HG03432 (cell line): ENCODE results near the gene TNFAIP6.
"Not testable (repeated sequence)": the region's sequence is repeated elsewhere in the genome, so short reads cannot be mapped to it uniquely, and the experiment has no call there.

Source experiments
- ATAC-seq: cut with Tn5 transposase; IDR thresholded peaks from one replicate; pipeline ENCODE4 v1.9.1; 2021; ENCODE audit warnings: mild to moderate bottlenecking, moderate library complexity; ENCODE audit not compliant: unreplicated experiment

TNFAIP6 gene, protein sequence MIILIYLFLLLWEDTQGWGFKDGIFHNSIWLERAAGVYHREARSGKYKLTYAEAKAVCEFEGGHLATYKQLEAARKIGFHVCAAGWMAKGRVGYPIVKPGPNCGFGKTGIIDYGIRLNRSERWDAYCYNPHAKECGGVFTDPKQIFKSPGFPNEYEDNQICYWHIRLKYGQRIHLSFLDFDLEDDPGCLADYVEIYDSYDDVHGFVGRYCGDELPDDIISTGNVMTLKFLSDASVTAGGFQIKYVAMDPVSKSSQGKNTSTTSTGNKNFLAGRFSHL

DNA sequence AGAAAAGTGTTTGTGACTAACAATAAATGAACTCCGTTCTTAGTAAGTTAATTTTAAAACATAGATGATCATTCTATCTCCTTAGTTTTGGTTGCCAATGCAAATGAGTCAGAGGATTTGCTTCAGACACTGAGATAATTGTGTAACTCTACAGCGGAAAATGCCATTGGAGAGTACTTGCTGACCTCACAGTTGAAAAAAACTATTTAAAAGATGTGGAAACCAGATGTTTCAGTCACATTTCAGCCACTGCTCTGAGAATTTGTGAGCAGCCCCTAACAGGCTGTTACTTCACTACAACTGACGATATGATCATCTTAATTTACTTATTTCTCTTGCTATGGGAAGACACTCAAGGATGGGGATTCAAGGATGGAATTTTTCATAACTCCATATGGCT lies at the start of gene TNFAIP6:
TNFAIP6 (plus strand) TSS at position 234 of the 400 bp plus-strand sequence; CDS start at position 309, 75 bp downstream.
- no peak for ATAC-seq

DNA sequence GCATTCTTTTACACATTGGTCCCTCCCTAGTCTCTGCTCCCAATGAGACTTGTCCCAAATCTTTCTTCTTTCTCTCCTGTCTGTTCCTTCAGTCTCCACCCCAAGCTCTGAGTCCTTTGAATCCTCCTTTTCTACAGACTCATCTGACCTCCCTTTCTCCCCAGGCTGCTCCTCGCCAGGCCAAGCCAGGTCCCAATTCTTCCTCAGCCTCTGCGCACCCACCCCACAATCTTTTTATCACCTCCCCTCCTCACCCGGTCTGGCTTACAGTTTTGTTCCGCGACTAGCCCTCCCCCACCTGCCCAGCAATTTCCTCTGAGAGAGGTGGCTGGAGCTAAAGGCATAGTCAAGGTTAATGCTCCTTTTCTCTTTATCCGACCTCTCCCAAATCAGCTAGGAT lies 47.1 kb upstream of the TNFAIP6 start:
- not testable (repeated sequence) for ATAC-seq

DNA sequence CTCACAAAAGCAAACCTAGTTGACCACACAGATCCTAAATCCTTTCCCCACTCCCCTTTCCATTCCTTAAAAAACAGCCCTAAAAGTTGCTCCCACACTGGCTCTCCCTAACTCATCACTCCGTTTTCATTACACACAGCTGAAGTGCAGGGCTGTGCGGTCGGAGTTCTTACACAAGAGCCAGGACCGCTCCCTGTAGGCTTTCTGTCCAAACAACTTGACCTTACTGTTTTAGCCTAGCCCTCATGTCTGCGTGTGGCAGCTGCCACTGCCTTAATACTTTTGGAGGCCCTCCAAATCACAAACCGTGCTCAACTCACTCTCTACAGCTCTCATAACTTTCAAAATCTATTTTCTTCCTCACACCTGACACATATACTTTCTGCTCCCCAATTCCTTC lies 45.0 kb upstream of the TNFAIP6 start:
- not testable (repeated sequence) for ATAC-seq

DNA sequence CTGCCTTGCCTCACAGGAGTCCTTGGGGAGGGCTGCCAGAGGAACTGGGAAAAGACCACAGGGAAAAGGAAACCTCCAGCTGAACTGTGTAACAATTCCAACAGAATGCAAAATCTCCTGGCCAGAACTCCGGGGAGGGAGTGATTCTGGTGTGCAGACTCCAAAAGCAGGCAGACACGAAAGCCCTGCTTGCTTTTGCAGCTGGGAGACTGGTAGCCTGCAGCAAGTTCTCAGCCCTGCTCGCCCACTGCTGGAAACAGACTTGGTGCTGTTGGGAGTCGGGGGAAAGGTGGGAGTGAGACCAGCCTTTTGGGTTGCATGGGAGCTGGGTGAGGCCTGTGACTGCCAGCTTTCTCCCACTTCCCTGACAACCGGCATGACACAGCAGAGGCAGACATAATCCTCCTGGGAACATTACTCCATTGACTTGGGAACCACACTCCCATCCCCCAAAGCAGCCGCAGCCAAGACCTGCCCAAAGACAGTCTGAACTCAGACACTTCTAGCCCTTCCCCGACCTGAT lies 42.0 kb upstream of the TNFAIP6 start:
- no peak for ATAC-seq

DNA sequence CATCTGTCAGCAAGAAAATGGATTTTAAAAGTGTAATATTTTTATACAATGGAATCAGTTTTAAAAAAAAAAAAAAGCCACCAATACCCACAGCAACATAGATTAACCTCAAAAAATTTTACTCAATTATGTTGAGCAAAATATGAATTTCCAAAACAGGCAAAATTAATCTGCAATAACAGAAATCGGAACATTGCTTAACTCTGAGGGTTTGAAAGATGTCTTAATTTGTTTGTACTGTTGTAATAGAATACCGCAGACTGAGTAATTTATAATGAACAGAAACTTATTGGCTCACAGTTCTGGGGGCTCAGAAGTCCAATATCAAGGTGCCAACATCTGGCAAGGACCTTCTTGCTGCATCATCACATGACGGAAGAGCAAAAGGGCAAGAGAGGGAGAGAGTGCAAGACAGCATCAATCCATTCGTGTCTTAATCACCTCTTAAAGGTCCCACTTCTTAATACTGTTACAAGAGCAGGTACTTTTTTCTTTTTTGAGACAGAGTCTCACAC lies 31.8 kb upstream of the TNFAIP6 start:
- no peak for ATAC-seq

DNA sequence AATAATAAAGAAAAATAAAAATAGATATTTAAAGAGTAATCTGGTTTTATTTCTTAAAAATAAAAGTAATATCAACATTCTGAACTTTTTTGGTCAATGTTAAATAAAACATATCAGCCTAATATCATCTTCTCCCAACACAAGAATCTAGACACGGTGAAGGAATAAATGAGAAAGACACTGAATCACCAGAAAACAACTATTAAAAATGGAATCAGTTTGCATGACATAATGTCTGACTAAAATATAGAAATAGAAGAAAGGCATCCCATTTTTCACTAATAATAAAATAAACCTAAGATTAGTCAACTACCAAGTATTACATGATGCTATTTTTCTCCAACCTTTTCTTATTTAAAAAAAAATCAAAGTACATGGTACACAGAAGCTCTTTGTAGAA lies 30.8 kb upstream of the TNFAIP6 start:
- ATAC-seq: no peak

DNA sequence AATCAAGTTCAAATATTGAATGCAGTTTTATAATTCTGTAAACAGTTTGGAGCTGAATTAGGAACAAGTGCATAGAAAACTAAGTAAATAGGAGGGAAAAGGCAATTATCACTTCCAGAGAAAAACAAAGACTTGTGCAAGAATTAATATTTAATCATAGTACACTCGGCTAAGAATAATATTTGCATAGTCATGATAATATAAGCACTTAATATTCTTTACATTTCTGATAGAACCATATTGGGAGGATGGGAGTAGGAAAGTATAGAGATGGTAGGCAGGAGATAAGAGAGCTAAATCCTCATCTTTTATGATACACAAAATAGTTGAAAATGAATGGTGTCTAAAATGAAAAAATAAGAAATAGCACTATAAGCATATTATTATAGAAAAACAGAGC lies 27.4 kb upstream of the TNFAIP6 start:
- no peak for ATAC-seq

DNA sequence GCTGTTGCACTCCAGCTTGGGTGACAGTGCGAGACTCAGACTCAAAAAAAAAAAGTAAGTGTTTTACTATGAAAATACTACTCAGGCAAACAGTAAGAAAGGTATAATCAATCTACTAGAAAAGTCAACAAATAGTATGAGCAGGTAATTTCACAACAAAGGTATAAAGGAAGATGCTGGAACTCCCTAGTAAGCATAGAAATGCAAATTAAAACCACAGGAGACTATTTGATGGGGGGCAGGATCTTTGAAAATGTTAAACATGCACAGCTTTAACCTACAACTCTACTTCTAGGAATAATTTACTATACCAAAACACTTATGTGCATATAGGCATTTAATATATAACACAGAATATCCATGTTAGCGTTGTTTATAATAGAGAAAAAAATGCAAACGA lies 24.3 kb upstream of the TNFAIP6 start:
- no peak for ATAC-seq

DNA sequence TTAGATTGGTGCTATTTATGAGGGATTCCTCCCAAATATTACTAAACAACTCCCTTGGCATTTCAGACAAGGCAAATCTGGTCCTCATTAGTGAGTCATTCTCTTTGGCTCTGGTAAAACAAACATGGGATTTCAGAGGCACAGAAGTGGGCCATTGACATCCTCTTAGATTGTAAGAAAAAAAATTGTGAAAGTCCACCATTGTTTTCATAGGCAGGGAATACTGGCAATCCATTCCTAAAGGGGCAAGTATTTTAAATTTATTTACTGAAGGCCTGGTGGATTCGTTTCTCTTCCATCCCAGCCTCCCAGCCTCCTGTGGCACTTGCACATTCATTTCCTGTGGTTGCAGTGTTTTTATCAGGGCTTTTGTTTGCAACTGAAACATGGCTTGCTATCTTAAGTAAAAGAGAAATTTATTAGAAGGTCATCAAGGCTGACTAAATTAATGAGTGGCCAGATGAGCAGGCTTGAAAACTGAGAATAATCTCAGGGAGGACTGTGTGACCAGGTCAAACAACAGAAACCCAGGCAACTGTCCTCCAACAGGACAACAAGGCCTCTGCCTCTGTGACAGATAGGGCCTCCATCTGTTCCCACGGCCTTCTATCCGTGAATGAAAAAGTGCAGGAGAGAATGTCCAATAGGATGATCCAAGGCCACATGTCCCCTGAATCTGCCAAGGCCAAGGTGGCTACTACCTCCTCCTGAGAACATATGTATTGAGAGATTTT lies 23.1 kb upstream of the TNFAIP6 start:
- no peak for ATAC-seq

DNA sequence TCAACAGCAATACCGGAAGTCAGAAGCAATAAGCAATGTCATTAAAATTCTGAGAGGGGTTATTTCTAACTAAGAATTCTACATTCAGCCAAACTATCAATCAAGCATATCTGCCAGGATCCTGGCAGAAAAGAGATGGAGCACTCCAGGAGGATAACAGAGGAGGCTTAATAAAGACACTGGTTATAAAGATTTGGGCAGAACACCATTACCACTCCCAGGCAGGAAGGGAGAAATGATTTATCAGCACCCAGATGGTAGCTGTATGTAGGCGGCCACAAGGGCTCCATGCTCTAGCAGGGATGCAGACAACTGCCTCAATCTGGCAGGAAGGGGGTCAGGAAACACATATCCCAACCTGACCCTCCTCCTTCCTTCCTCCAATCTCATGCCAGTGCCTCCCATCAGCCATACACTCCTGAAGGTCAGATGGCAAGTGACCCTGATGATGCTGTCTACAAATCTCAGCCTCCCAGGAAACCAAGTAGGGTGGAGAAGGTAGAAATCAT lies 20.5 kb upstream of the TNFAIP6 start:
- no peak for ATAC-seq

DNA sequence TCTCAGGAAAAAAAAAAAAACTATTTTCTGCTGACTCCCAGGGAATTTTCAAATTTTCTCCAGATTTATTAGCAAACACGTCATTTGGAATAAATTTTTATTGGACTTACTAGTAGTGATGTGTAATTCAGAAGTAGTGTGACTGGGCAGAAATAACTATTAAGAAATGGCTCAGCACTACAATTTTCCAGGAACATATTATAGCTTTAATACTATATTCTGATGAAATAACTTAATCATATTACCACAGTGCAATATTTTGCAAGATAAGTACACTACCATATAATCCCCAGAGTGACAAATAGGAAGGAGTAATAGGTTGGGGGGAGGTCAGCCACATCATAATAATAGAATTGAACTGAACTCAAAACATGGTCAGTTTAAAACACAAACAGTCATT lies 19.7 kb upstream of the TNFAIP6 start:
- ATAC-seq: no peak

DNA sequence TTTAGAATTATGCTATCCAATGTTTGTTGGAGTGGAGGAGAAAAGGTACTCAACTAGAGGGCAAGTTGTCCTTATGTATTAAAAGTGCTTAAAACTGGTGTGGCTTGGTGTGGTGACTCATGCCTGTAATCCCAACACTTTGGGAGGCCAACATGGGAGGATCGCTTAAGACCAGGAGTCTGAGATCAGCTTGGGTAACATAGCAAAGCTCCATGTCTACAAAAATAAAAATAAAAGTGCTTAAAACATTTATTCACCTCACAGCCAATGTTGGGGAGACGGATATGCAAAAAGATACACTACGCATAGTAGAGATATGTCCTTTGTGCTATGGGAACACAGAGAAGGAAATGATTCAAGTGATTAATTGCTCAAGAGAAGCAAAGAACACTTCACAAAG lies 19.3 kb upstream of the TNFAIP6 start:
- no peak for ATAC-seq

DNA sequence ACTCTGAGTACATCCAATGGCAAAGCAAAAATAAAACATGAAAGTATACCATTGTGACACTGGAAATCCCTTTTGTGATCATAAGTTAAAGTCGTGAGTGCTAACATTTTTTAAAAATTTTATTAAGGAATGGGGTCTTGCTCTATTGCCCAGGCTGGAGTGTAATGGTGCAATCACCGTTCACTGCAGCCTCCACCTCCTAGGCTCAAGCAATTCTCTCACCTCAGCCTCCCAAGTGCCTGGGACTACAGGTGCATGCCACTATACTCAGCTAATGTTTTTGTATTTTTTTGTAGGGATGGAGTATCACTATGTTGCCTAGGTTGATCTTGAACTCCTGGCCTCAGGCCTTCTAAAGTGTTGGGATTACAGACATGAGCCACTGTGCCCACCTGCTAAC lies 14.3 kb upstream of the TNFAIP6 start:
- ATAC-seq: no peak

DNA sequence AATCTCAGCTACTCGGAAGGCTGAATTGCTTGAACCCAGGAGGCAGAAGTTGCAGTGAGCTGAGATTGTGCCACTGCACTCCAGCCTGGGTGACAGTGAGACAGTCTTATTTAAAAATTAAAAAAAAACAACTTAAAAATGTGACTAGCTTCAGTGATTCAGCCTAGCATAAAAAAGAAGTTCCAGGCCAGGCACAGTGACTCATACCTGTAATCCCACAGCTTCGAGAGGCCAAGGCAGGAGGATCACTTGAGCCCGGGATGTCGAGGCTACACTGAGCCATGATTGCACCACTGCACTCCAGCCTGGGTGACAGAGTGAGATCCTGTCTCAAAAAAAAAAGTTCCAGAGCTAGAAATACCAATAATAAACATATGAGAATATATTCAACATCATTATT lies 13.2 kb upstream of the TNFAIP6 start:
- ATAC-seq: not testable (repeated sequence)

DNA sequence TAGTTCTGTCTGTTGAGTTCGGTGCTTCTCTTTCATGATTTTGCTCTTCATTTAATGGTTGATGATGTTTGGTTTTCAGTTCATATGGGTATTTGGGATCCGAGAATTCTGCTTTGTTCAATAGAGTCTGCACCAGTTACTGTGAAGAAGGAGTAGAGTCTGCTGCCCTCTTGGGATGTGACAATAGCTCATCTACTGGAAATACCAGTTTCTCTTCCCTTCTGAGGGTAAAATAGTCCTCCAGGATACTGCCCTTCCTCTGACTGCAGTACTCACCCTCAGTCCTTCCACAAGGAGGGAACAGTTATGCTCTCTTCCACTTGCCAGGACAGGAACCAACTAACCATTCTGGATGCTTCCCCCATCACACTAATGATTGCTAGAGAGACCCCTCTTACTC lies 12.5 kb upstream of the TNFAIP6 start:
- no peak for ATAC-seq

DNA sequence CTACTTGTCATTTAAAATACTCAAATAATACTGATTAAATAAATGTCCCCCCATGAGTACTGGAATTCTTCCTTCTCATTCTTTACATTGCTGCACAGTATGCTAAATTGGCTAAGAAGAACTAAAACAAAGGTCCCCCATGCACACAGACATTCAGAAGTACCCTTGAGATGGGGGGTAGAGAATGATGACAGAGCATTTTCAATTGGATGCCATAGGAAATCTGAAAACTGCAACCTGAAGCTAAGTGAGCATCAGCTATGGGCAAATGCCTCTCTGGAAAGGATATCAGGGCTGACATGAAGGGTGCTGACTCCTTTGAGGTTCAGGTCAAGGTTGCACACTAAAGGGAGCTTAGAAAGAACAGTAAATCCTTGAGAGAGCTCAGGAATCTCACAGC lies 10.1 kb upstream of the TNFAIP6 start:
- no peak for ATAC-seq

DNA sequence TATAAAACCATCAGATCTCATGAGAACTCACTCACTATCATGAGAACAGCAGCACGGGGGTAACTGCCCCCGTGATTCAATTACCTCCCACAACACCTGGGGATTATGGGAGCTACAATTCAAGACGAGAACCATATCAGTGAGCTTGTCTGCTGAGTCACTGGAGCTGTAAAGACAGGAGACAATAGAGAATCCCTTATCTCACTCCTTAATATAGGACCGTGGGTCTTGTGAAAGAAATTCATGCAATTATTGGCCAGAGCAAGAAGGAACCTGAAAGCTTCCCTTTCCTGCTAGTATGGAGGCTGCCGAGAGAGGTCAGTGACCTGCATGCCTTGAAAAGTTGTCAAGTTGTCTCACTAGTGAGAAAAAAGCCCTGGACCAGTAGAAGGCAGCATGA lies 9.5 kb upstream of the TNFAIP6 start:
- ATAC-seq: no peak

DNA sequence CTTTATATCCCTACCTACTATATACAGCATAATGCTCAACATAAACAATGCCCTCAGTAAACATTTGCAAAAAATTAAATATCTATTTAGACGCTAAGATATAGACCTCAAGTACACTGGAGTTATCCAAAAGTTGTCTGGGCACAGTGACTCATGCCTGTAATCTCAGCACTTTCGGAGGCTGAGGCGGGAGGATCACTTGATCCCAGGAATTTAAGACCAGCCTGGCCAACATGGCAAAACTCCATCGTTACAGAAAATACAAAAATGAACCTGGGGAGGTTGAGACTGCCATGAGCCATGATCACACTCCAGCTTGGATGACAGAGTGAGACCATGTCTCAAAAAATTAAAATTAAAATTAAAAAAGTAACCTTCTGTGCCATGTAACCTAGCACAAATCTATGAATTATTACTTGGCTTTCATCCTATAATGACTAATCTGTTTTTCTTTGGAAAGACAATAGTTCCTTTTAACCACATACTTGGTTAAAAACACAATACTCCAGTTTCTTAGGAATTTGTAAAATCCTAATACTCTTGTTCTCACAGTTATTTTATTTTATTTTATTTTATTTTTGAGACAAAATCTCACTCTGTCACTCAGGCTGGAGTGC lies 6.7 kb upstream of the TNFAIP6 start:
- no peak for ATAC-seq

DNA sequence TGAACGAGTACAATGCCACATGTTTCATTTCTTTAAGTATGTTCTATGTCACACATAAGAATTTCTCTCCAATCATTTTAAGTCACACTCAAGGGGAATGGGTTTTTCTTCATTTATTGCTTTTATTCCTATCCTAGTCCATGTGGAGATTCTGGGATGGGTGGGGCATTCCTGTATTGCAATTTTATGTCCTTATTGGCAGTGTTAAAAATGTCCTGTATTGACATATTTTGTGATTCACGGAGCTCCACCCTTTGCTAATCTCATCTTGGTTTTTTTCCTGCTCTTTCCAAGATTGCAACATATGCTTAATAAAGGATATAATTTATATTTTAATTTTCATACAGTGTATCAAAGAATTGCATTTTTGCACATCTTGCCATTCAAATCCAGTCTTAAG lies 3.4 kb upstream of the TNFAIP6 start:
- ATAC-seq: no peak

DNA sequence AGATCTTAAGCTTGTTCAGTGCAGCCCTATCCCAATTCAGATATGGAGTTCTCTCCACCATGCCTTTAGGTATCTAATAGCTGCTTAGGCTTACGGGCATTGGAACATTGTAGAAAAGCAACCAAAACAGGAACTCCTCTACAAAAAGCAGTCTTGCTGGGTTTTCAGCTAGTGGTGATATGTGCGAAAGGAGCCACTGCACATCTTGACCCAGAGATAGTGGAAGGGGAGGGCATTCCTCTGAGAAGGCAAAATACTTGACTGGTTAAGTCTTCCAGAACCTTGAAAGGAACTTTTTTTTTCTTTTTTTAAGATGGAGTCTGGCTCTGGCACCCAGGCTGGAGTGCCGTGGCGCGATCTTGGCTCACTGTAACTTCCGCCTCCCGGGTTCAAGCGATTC lies 2.6 kb upstream of the TNFAIP6 start:
- no peak for ATAC-seq

DNA sequence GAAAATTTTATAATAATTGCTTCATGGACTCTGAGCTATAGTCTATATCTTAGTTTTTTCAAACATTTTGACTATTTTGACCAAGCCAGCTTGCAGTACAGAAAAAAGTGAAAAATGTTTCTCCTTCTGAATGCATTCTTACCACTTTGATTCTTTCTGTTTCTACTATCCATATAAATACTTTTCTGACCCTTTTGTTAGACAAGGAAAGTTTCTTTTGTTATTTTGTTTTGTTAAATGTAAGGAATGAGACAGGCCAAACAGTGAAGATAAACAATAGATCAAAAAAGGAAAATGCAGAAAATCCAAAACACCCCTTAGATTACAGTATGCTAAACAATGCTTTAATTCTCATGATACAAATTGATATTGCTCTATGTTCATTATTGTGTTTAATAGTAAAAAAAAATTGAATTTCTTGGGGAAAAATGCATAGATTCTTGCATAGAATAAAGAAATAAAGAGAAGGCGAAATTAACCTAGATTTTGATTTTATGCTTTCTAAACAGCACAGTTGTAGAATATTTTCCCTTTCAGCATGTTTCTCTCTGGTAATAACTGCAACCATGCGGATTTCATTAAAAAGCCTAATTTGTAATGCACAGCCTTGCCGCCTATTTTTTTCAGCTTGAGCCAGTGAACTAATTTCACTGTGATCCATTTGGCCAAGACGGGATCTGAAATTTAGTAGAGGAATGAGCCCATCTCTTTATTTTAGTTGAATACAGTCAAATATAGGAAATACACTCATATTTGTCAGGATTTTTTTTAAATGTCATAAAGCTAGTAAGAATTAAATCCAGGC lies 976 bp downstream of the TNFAIP6 start:
- ATAC-seq: no peak
